GM12874 (cell line): ENCODE data around the gene CTSG.

Source experiments
- TF ChIP-seq, protein P1 (sequence below): IDR thresholded peaks from 2 replicates; pipeline ENCODE4 v1.5.1; 2011; ENCODE audit warnings: low read depth, mild to moderate bottlenecking, control low read depth, low read length, moderate library complexity; ENCODE audit not compliant: insufficient read depth

The CTSG gene

DNA sequence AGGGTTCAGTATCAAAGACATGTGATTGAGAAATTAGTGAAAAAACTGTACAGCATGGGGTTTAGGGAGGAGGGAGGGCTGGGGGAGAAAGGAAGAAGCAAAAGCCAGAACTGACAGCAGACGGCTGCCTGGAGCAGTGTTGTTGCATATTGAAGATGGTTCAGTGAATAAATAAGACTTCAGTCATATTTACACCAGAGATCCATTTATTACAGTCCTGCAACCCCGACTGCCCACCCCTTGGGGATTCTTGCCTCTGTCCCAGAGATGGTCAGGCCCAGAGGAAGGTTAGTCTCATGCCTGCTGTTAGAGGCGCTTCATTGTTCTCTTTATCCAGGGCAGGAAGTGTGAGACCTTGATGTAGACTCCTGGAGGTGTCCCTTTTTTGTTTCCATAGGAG, 30.2 kb upstream of the CTSG start:
- TF ChIP-seq, protein P1, sequence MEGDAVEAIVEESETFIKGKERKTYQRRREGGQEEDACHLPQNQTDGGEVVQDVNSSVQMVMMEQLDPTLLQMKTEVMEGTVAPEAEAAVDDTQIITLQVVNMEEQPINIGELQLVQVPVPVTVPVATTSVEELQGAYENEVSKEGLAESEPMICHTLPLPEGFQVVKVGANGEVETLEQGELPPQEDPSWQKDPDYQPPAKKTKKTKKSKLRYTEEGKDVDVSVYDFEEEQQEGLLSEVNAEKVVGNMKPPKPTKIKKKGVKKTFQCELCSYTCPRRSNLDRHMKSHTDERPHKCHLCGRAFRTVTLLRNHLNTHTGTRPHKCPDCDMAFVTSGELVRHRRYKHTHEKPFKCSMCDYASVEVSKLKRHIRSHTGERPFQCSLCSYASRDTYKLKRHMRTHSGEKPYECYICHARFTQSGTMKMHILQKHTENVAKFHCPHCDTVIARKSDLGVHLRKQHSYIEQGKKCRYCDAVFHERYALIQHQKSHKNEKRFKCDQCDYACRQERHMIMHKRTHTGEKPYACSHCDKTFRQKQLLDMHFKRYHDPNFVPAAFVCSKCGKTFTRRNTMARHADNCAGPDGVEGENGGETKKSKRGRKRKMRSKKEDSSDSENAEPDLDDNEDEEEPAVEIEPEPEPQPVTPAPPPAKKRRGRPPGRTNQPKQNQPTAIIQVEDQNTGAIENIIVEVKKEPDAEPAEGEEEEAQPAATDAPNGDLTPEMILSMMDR = no peak

- TF ChIP-seq, protein P1 = peak; percentile 96
Measured at GRCh38 chr14:24605435-24606190, 29.6 kb upstream of the CTSG start.

GRCh38 chr14:24597403-24597802, 21.4 kb upstream of the CTSG start:
- TF ChIP-seq, protein P1 = no peak

GRCh38 chr14:24595073-24595808, 19.2 kb upstream of the CTSG start:
- TF ChIP-seq, protein P1 = no peak

DNA sequence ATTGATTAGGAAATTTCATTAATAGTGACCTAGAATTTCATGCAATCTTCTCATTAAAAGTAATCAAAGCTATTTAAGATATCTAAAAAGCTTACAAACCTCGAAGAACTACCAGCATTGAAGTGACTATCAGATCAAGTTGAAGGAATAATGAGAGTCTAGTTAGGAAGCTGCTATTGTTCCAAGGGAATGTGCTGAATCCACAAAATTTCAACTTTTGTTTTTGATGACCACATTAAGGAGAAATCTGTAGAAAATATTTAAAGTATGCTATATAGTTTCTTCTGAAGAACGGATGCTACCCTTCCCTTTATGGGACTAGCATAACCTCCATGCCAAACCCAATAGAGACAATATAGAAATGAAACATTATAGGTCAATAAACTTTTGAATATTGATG, 2.5 kb upstream of the CTSG start:
- TF ChIP-seq, protein P1 = no peak

DNA sequence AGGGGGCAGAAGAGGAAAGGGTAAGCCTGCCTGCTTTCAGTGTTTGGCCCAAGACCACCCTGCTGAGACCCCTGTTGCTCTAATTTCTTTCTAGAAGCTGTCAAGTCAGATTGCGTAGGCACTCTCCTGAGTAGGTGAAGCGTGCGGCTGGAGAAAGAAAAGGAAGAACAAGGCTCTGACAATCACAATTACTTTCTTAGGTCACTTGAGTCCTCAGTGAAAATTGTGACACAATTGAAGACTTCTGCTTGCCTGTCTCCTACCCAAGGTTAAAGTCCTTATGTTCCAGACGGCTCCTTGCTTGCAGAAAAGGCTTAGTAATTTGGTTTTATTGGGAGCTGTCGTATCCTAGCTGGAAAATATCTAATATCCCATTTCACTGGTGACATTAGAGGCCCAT, 721 bp upstream of the CTSG start:
- TF ChIP-seq, protein P1 = no peak

DNA sequence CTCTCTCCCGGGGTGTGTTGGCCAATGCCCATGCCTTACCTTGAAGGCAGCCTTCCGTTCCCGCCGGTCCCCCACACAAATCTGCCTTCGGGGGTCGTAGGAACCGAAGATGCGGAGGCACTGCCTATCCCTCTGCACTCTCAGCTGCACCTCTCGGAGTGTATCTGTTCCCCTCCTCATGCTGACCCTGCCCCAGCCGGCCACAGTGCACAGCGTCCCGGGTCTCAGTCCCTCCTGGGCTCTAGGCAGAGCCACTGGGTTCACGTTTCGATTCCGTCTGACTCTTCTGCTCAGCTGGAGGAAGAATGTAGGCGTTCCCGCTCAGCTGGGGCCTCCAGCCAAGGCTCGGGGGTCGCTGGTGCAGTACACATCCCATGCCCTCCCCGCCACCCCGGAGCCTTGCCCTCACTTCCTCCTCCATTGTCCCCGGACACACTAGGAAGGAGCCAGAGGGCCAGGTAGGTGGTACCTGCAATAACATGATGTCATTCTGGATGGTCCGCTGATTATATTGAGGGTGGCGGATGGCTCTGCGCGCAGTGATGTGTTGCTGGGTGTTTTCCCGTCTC, 1.8 kb downstream of the CTSG start:
- TF ChIP-seq, protein P1 = no peak
